ENCODE results near the gene RALGAPA2.

DNA sequence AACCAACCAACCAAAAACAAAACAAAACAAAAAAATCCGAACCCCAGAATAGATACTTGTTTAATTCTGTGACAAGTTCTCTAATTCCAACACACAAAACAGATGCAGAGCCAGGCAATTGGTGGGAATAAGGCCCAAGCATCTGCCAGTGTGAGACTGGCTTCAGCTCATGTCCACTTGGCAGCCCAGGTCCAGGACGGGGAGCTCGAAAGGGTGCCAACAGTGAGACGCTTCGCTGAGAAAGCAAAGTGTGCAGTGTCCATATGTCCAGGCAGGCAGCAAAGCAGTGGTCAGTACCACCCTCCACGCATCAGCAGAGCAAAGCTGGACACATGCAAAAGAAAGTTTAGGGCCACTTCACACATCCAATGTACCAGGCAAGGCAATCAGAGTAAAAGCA, 102.9 kb downstream of the RALGAPA2 start:
- TF ChIP-seq, protein P1, sequence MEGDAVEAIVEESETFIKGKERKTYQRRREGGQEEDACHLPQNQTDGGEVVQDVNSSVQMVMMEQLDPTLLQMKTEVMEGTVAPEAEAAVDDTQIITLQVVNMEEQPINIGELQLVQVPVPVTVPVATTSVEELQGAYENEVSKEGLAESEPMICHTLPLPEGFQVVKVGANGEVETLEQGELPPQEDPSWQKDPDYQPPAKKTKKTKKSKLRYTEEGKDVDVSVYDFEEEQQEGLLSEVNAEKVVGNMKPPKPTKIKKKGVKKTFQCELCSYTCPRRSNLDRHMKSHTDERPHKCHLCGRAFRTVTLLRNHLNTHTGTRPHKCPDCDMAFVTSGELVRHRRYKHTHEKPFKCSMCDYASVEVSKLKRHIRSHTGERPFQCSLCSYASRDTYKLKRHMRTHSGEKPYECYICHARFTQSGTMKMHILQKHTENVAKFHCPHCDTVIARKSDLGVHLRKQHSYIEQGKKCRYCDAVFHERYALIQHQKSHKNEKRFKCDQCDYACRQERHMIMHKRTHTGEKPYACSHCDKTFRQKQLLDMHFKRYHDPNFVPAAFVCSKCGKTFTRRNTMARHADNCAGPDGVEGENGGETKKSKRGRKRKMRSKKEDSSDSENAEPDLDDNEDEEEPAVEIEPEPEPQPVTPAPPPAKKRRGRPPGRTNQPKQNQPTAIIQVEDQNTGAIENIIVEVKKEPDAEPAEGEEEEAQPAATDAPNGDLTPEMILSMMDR (IDR thresholded peaks at IDR 0.05) = no peak
- TF ChIP-seq POLR2A (IDR thresholded peaks at IDR 0.05; ENCODE audit: low read depth) (no peak), POLR2AphosphoS5 (IDR thresholded peaks at IDR 0.05) (no peak), EP300 (IDR thresholded peaks at IDR 0.05) (no peak)

Measured in esophagus muscularis mucosa (tissue), 4 donors.